ENCODE data around the gene FAM171A1.

GRCh38 chr10:15353471-15354017, 17.5 kb downstream of the FAM171A1 start:
- TF ChIP-seq CTCF (IDR thresholded peaks at IDR 0.05), result no peak
- no peak for TF ChIP-seq POLR2A (IDR thresholded peaks at IDR 0.05)
- TF ChIP-seq POLR2AphosphoS5 (IDR thresholded peaks at IDR 0.05), result no peak

Measured in prostate gland (tissue), 2 donors.